HL-60 (cell line): Measurements from ENCODE around the gene NRF1.

Source experiments
- DNase-seq, 2 experiments: peaks; one replicate each; pipeline ENCODE4 v3.0.0-alpha.2; 2010 to 2020; ENCODE audit warnings: low read depth in 1 of 2, low spot score in 1 of 2
- H3K27ac ChIP-seq: fragments of 250-450 bp; sonication (Bioruptor Pico); replicated peaks from 2 replicates; pipeline ENCODE4 v1.5.1; 2020; ENCODE audit warnings: mild to moderate bottlenecking, moderate library complexity
- H3K27me3 ChIP-seq: fragments of 250-450 bp; sonication (Bioruptor Pico); 2 replicates; pipeline ENCODE4 v1.5.1; 2021; ENCODE audit warnings: mild to moderate bottlenecking, moderate library complexity; ENCODE audit not compliant: insufficient read depth, poor library complexity, severe bottlenecking
- H3K4me3 ChIP-seq: replicated peaks from 2 replicates; pipeline ENCODE4 v1.5.1; 2011; ENCODE audit warnings: mild to moderate bottlenecking, control low read depth, low read length; ENCODE audit not compliant: insufficient read depth
- CTCF ChIP-seq: IDR thresholded peaks from one replicate; pipeline ENCODE4 v1.5.1; 2011; ENCODE audit warnings: low read length, control low read depth, inconsistent platforms; ENCODE audit not compliant: insufficient read depth
- GABPA ChIP-seq: IDR thresholded peaks from 2 replicates; pipeline ENCODE4 v1.6.1; 2012; ENCODE audit warnings: low read depth
- POLR2AphosphoS5 ChIP-seq: IDR thresholded peaks from 2 replicates; pipeline ENCODE4 v1.6.1; 2012; ENCODE audit warnings: low read depth
- REST ChIP-seq: IDR thresholded peaks from 2 replicates; pipeline ENCODE4 v1.6.1; 2012; ENCODE audit warnings: low read depth; ENCODE audit not compliant: insufficient replicate concordance
- SPI1 ChIP-seq: IDR thresholded peaks from 2 replicates; pipeline ENCODE4 v1.6.1; 2012; ENCODE audit warnings: low read depth, mild to moderate bottlenecking, borderline replicate concordance

NRF1 gene

GRCh38 chr7:129613016-129613337 lies 1.5 kb downstream of the NRF1 start:
- Histone ChIP-seq H3K27me3 (no peaks in the 10 kb centered on the region), H3K4me3 (peak overlapping the region; percentile 69), H3K27ac (peak overlapping the region; percentile 97)
- DNase-seq, result no peak
- TF ChIP-seq SPI1 (no peak), GABPA (no peak)

- peak; percentile 68 to 87 for DNase-seq
- Histone ChIP-seq H3K27me3 (no peaks in the 10 kb centered on the region), H3K27ac (peak overlapping the region; percentile 97), H3K4me3 (no peak overlapping the region)
- TF ChIP-seq SPI1 (no peak), GABPA (no peak), REST (no peak), CTCF (no peak), POLR2AphosphoS5 (no peak)
These were observed 3.5 kb downstream of the NRF1 start for GRCh38 chr7:129615018-129615417.

- no peaks in the 10 kb centered on the region for H3K27me3 ChIP-seq
- no peak overlapping the region for H3K4me3 ChIP-seq
- peak in 1 of 2 experiments; percentile 54 for DNase-seq
- TF ChIP-seq POLR2AphosphoS5 (no peak), SPI1 (peak; percentile 10; the same call in 1 of the 2 replicates), GABPA (no peak)
- peak overlapping the region; percentile 97 for H3K27ac ChIP-seq
These were observed 5.0 kb downstream of the NRF1 start for GRCh38 chr7:129616530-129616929.

GRCh38 chr7:129617178-129617577 lies 5.7 kb downstream of the NRF1 start:
- no peak for TF ChIP-seq POLR2AphosphoS5
- TF ChIP-seq SPI1, result peak; percentile 80
- peak in 1 of 2 experiments; percentile 71 for DNase-seq
- Histone ChIP-seq H3K27ac (peak overlapping the region; percentile 97), H3K27me3 (no peaks in the 10 kb centered on the region), H3K4me3 (no peak overlapping the region)

GRCh38 chr7:129617652-129618051 lies 6.1 kb downstream of the NRF1 start:
- DNase-seq, result peak in 1 of 2 experiments; percentile 35
- Histone ChIP-seq H3K27ac (peak overlapping the region; percentile 97), H3K27me3 (no peaks in the 10 kb centered on the region), H3K4me3 (no peak overlapping the region)
- TF ChIP-seq POLR2AphosphoS5 (no peak), REST (no peak), CTCF (no peak), SPI1 (no peak), GABPA (no peak)
